Thyroid gland (tissue), 4 donors: Measurements from ENCODE around the gene CMTM1. TPM values are rescaled to one million over a fixed set of nuclear protein-coding genes. Genes with fewer than 3 reads are reported as not detected.

Source experiments
- DNase-seq, 2 donors: peaks; one replicate each; pipeline ENCODE4 v3.0.0-alpha.2; 2019
- H3K27ac ChIP-seq, 3 donors: fragments of 200-600 bp; sonication (generic); 1 replicate in 2 of 3; 2 replicates in 1 of 3; pipeline ENCODE4 v1.5.1; 2016 to 2019; ENCODE audit warnings: mild to moderate bottlenecking in 1 of 3, moderate library complexity in 1 of 3
- H3K27me3 ChIP-seq: fragments of 200-600 bp; sonication (generic); one replicate; pipeline ENCODE4 v1.5.1; 2019
- H3K36me3 ChIP-seq, 2 donors: fragments of 200-600 bp; sonication (generic); one replicate each; pipeline ENCODE4 v1.5.1; 2016 to 2019
- H3K4me1 ChIP-seq, 2 donors: fragments of 200-600 bp; sonication (generic); one replicate each; pipeline ENCODE4 v1.5.1; 2017 to 2019
- H3K4me3 ChIP-seq, 3 donors: fragments of 200-600 bp; sonication (generic); replicated peaks in 1 of 3; 1 replicate in 2 of 3; 2 replicates in 1 of 3; pipeline ENCODE4 v1.5.1; 2016; ENCODE audit warnings: mild to moderate bottlenecking in 1 of 3
- H3K9me3 ChIP-seq: fragments of 200-600 bp; sonication (generic); one replicate; pipeline ENCODE4 v1.5.1; 2017
- CTCF ChIP-seq, 6 experiments: fragments of 200-600 bp in 3 of 6; fragments of 450-650 bp in 3 of 6; sonication (generic) in 3 of 6; IDR thresholded peaks; one replicate each; pipeline ENCODE4 v1.5.1; 2016 to 2019; ENCODE audit warnings: antibody characterized with exemption in 6 of 6, mild to moderate bottlenecking in 2 of 6, inconsistent platforms in 1 of 6, moderate library complexity in 1 of 6
- POLR2A ChIP-seq, 2 donors: fragments of 450-650 bp; IDR thresholded peaks; one replicate each; pipeline ENCODE4 v1.6.1; 2017; ENCODE audit warnings: antibody characterized with exemption in 2 of 2, mild to moderate bottlenecking in 2 of 2, moderate library complexity in 1 of 2
- WGBS, 2 donors: methylation state at CpG; one replicate each; pipeline ENCODE4 v1.1.5; 2017; 5-methylcytosine and 5-hydroxymethylcytosine counted together
- intact Hi-C: fragments of 100-400 bp; cut with DNase I; formaldehyde crosslinking; loops from one replicate; pipeline ENCODE4 v1.15.1; 2023
- total RNA-seq, 4 donors: library from RNA; depleted of rRNA; stranded (reverse); fragments of >200 nt; gene quantifications; one replicate each; pipeline ENCODE4 v1.2.3, GENCODE V29; 2016

The CMTM1 gene
- total RNA-seq, 4 donors from 2014 or later, result 3.8 TPM; not detected in 3

GRCh38 chr16:66543541-66543940 lies 22.7 kb upstream of the CMTM1 start:
- no peaks in the 10 kb centered on the region for H3K9me3 ChIP-seq
- H3K27me3 ChIP-seq, result no peaks in the 10 kb centered on the region
- intact Hi-C loops, result no loop called here
- no peak for DNase-seq
- H3K4me1 ChIP-seq, result peaks cover 12 to 39% of the 10 kb centered on the region in 2 donors
- H3K36me3 ChIP-seq, result no peaks in the 10 kb centered on the region
- WGBS, 2 donors, result 83 to 85% methylated on average over 6 of the region's 6 CpGs
- no peak overlapping the region for H3K4me3 ChIP-seq
- peak overlapping the region in 2 of 3 donors; percentile 30 to 60 for H3K27ac ChIP-seq
- TF ChIP-seq CTCF (IDR thresholded peaks at IDR 0.05) (no peak), POLR2A (IDR thresholded peaks at IDR 0.05) (no peak)

GRCh38 chr16:66544016-66544757 lies 22.1 kb upstream of the CMTM1 start:
- H3K36me3 ChIP-seq, result no peaks in the 10 kb centered on the region
- TF ChIP-seq CTCF (IDR thresholded peaks at IDR 0.05) (no peak), POLR2A (IDR thresholded peaks at IDR 0.05) (no peak)
- peaks cover 16 to 39% of the 10 kb centered on the region in 2 donors for H3K4me1 ChIP-seq
- no peaks in the 10 kb centered on the region for H3K9me3 ChIP-seq
- H3K4me3 ChIP-seq, result no peak overlapping the region
- intact Hi-C loops, result no loop called here
- H3K27ac ChIP-seq, result peak overlapping the region; percentile 20 to 60 (median 30)
- WGBS, 2 donors, result 34% methylated on average over 7 of the region's 7 CpGs
- H3K27me3 ChIP-seq, result no peaks in the 10 kb centered on the region
- peak; percentile 49 to 57 for DNase-seq

GRCh38 chr16:66547101-66547989 lies 18.9 kb upstream of the CMTM1 start:
- Histone ChIP-seq H3K4me3 (no peak overlapping the region), H3K27me3 (no peaks in the 10 kb centered on the region), H3K36me3 (no peaks in the 10 kb centered on the region), H3K27ac (peak overlapping the region in 1 of 3 donors; percentile 5), H3K4me1 (peaks cover 23 to 52% of the 10 kb centered on the region in 2 donors), H3K9me3 (no peaks in the 10 kb centered on the region)
- peak; percentile 55 to 70 for DNase-seq
- TF ChIP-seq POLR2A (IDR thresholded peaks at IDR 0.05), result no peak
- TF ChIP-seq CTCF (IDR thresholded peaks at IDR 0.05), result no peak
- 66 to 67% methylated on average over 5 of the region's 5 CpGs for WGBS, 2 donors
- intact Hi-C loops, result loop anchor here (5.0 kb wide), 1 partner anchor 65 kb away; no protein-coding TSS in a partner anchor

- DNase-seq, result no peak
- Histone ChIP-seq H3K27ac (peak overlapping the region; percentile 86 to 99 (median 97)), H3K36me3 (no peaks in the 10 kb centered on the region), H3K9me3 (no peaks in the 10 kb centered on the region), H3K27me3 (no peaks in the 10 kb centered on the region), H3K4me3 (no peak overlapping the region), H3K4me1 (peaks cover 29 to 52% of the 10 kb centered on the region in 2 donors)
- 67 to 88% methylated on average over 4 of the region's 4 CpGs for whole genome bisulfite sequencing, 2 donors
- intact Hi-C loops, result loop anchor here (5.0 kb wide), 1 partner anchor 66 kb away; no protein-coding TSS in a partner anchor
- TF ChIP-seq POLR2A (IDR thresholded peaks at IDR 0.05) (no peak), CTCF (IDR thresholded peaks at IDR 0.05) (no peak)
Measured at GRCh38 chr16:66548068-66548467, 18.2 kb upstream of the CMTM1 start.
